GM18951 (cell line): ENCODE data around the gene SIAH1.

Source experiments
- POLR2A ChIP-seq: IDR thresholded peaks from 4 replicates; pipeline ENCODE4 v1.6.1; 2011; ENCODE audit warnings: mild to moderate bottlenecking; ENCODE audit not compliant: insufficient read length, insufficient read depth; ENCODE audit errors: extremely low read depth
- in situ Hi-C: fragments of 300-500 bp; cut with MboI; formaldehyde crosslinking; loops from one replicate; pipeline ENCODE4 v1.12.0; 2022; ENCODE audit warnings: low sequenced_read_pairs, mixed read lengths, inconsistent platforms; ENCODE audit not compliant: unreplicated experiment

The SIAH1 gene

DNA sequence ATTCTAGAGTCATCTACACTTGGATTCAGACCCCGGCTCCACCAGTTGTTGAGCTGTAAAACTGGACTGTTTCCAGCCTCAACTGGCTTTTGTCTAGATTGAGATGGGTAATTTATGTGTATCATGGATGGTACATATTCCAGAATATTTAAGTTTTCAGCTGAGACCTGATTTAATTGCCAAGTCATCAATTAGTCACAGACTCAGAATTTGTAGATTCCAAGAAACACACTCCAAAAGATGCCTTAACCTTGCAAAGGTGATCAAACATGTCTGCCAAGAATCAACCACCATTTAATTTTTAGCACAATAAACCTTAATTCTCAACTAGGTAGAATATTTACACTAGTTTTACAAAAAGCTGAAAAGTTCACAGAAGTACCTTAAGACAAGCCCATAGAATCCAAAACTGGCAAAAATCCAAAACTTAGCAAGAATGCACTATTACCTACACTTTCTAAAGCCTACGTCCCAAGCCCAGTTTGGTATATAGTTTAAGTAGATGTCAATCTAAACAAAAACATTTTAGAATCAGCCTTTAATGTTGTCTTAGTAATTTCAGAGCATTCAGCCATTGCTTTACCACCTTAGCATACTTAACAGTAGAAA is 17.7 kb downstream of the SIAH1 start:
- in situ Hi-C loops: no loop called here
- TF ChIP-seq POLR2A: no peak

DNA sequence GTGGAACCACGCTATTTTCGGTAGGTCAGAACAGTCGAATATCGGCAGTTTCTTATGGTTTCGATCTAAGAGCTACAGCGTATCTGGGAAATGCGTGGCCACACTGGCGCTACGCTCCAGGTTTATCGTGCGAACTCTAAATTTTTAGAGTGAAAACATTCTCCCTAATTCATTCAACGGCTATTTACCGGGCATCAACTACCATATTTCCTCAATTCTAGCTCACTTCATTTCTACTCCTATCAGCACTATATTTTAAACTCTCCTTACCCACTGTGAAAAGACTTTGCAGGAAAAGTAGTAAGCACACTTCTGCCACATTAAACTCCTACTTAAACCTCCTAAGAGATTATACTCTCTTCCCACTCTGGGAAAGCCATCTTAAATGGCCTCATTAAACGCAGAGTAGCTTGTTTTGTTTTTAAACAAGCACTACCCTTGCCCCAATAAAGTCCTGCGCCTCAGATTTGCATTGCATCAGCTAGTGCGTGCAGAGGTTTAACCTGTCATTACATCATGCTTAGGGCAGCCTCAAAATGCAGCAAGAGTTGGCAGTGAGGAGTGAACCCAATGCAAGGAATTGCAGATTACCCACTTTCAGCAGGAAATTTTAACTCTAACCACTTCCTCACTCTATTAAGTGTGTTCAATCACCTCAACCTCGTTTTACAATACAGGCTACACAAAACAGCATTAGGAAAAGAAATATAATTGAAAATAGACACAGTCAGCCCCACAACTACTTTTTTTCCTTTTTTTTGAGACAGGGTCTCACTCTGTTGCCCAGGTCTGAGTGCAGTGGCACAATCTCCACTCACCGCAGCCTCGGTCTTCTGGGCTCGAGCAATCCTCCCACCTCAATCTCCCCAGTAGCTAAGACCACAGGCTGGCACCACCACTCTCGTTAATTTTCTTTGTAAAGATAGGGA is 18.8 kb downstream of the SIAH1 start:
- in situ Hi-C loops: no loop called here
- TF ChIP-seq POLR2A: no peak

DNA sequence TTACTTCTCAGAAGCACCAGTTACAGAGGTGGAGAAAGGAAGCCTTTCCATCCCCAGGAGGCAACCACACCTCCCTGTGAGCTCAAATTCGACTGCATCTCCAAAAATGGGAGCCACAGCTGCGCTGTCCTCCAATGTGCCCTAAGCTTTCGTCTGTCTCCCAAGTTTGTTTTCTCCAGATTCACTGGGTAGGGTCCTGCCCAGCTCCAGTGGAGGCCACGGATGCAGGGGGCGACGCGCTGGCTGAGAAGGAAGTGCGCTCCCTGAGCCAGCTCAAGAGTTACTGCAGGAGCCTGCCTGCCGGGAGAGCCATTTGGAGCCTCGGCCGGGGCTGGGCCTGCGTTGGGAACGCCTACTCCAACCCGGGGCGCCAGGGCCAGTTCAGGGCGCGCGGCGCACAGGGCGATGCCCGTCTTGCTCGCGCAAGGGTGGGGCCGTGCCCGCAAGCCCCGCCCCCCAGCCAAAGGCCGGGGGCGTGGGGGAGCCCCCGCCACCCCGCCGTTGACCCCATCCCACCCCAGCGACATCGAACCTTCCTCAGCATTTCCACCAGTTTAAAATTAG is 19.5 kb downstream of the SIAH1 start:
- in situ Hi-C loops: no loop called here
- peak; percentile 61 for TF ChIP-seq POLR2A

DNA sequence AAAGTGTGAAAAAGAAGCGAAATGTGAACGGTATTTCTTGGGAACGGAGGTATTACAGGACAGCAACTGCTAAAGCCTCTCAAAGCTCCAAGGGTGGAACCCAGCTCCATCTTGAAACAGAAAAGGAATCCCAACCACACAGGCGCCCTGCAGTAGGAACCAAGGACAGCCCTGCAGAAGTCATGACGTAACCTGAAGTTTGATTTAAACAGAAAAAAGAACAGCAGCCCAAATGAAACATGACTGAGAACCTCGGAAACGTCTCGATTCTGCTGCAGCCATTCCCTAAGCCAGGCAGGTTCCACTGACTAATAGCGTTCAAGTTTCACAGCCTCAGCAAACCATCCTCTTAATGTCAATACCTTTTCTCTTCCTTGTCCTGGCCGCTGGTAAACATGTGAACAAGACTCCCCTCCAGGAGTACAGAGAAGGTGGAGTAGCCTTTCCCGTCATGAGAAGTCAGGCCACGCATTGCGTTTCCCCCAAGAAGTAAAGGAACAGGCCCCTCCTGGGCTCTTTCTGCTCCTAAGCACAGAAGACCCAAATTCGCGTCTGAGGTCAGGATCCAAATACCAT is 20.1 kb downstream of the SIAH1 start:
- in situ Hi-C loops: no loop called here
- TF ChIP-seq POLR2A: no peak

DNA sequence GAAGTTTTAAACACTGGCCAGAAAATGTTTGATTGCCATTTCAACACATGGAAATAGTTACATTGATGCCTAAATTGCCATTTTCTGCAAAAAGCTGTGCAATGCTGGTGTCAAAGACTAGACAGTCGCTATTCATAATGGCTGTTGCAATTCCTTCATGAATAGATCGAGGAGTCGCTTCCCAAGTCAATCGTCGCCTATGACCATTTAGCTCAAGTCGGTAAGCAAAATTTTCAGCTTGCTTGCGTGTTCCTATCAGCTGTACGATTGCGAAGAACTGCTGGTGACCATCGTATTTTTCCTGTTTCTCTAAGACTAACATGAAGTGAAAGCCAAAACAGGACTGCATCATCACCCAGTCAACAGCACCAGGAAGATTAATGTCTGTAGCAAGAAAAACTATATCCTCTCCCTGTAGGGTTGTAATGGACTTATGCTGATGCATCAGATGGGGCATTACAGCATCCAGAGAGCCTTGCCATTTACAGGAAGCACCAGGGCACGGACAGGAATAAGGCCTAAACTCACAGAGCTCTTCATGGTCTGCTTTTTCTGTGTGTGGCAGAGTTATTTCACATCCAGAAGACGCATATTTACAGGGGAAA is 23.6 kb downstream of the SIAH1 start:
- no peak for TF ChIP-seq POLR2A
- in situ Hi-C loops: no loop called here

DNA sequence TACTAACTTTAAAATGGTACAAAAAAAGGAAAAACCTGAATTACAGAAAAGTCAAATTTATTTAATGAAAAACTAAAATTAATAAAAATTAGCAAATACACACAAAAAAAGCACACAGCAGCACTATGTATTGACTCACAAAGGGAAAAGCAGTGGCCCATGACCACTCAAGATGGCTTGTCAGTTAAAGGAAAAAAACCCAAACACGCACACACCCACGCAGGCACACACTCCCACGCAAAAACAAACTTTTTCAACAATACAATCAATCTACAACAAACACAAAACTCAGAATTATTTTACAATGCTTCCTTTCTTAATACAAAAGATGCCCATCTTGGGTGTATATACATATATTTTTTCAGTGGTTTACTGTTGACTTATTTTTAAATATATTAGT is 24.2 kb downstream of the SIAH1 start:
- no peak for TF ChIP-seq POLR2A
- in situ Hi-C loops: no loop called here

DNA sequence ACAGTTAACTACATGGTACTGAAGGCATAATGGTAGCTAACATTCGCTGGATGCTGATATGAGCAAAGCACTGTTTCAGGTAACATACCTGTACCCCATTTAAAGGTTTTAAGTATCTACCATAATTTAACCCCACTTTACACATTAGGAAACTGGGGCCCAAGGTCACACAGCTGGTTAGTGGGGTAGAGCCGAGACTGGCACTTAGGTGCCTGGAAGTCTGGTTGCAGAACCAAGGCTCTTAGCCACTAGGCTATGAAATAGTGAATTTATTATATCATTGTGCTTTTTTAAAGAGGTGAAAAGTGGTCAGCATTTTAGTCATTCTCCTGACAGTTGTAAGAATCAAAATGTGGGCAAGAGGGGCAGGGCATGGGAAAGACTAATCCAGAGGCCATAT is 25.2 kb downstream of the SIAH1 start:
- in situ Hi-C loops: loop anchor here (10.0 kb wide), 1 partner anchor 165 kb away; no protein-coding TSS in a partner anchor
- TF ChIP-seq POLR2A: no peak

DNA sequence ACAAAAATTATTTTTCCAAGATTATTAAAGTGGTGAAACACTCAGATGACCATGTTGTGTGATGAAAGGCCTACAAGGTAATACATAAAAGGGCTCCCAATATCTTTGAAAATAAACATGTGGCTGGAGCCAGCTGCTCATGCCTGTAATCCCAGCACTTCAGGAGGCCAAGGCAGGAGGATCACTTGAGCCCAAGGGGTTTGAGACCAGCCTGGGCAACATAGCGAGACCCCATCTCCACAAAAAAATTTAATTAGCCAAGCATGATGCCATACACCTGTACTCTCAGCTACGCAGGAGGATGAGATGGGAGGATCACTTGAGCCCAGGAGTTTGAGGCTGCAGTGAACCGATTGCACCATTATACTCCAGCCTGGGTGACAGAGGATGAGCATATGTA is 26.8 kb downstream of the SIAH1 start:
- in situ Hi-C loops: loop anchor here (10.0 kb wide), 1 partner anchor 166 kb away; no protein-coding TSS in a partner anchor
- no peak for TF ChIP-seq POLR2A

DNA sequence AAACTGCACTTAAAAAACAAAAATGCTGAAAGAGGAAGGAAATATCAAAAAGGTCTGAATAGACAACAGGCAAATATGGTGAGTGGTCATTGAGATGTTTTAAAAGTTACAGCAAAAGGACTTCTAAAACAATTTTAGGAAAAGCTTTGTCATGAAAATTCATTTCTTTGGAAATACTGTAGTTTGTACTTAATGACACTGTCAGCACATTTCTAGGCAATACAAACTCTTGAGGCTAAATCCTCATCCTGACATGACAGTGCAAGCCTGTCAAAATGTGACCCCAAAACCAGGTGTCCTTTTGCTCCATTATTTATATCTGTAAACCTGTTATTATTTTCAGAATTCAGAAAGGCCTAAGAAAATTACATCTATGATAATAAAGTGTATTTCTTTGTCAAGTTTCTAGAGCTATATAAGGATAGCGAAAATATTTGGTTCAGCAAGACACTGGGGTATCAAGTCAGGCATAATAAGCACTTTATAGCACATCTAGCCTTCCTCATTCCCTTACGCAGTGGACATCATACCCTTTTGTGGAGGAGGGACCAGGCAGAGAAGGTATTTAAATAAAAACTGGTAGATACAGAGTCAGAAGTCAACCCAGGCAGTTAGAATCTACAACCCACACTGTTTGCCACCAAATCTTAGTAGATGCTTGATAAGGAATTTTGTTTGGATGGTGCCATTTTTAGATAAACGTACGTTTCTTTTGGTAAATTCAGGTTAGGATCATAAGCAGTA is 28.4 kb downstream of the SIAH1 start:
- TF ChIP-seq POLR2A: no peak
- in situ Hi-C loops: loop anchor here (10.0 kb wide), 1 partner anchor 168 kb away; no protein-coding TSS in a partner anchor

DNA sequence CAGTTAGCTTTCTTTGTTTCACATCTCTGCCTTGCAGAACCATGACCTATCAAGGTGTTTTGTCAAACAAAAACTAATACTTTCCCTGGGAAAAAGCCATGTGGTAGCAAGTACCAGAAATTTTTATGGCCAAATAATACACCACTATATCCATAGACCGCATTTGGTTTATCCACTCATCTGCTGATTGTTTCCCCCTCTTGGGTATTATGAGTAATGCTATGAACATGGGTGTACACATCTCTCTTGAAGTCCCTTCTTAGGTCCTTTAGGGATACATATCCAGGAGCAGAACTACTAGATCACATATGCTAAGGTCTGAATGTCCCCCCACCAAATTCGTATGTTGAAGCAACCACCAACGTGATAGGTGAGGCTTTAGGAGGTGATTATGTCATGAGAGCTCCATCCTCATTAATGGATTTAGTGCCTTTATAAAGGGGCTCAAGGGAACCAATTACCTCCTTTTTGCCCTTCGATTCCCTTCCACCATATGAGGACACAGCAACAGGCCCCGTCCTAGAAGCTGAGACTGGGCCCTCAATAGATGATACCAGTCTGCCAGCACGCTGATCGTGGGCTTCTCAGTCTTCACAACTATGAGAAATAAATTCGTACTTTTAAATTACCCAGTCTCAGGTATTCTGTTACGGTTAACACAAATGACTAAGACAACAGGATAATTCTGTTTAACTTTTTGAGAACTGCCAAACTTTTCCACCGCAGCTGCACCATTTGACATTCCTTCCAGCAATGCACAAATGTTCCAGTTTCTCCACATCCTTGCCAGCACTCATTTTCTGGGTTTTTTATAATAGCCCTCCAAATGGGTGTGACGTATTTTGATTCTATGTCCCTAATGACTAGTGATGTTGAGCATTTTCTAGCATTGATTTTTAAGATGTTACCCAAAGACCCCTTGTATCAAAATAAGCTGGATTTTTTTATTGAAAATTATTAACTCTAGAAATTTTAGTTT is 30.0 kb downstream of the SIAH1 start:
- in situ Hi-C loops: loop anchor here (5.0 to 10.0 kb wide), 2 partner anchors 170 to 277 kb away; no protein-coding TSS in a partner anchor
- TF ChIP-seq POLR2A: no peak

DNA sequence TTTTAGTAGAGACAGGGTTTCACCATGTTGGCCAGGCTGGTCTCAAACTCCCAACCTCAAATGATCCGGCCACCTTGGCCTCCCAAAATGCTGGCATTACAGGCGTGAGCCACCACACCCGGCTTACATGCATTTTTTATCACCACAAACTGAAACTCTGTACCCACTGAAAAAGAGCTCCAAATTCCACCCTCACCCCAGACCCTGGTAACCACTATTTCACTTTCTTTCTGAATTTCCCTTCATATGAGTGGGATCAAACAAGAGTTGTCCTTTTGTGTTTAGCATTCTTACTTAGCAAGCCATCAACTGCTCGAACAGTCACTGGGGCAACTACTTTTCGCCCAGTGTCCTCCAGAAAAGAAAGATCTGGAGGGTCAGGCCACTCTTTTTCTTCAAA is 30.8 kb downstream of the SIAH1 start:
- in situ Hi-C loops: loop anchor here (5.0 to 10.0 kb wide), 2 partner anchors 170 to 278 kb away; no protein-coding TSS in a partner anchor
